Measurements from ENCODE around the gene UBE2Q2. TPM values are rescaled to one million over a fixed set of nuclear protein-coding genes. Genes with fewer than 3 reads are reported as not detected.

UBE2Q2 gene
- polyA plus RNA-seq, 1 donor (not counting 4 experiments of a cell fraction or from before 2014, with no cell fraction given): 33.9 TPM

- H3K9me1 ChIP-seq (ENCODE audit: control insufficient read depth, extremely low read depth, insufficient read depth, low read length): no peaks in the 10 kb centered on the region
- TF ChIP-seq CTCF (optimal IDR thresholded peaks at IDR 0.05 in 1 of 3, IDR thresholded peaks at IDR 0.05 in 1 of 3, conservative IDR thresholded peaks at IDR 0.05 in 1 of 3; ENCODE audit: extremely low read depth in 1 of 3, insufficient read depth in 2 of 3, low read length in 3 of 3): no peak
- TF ChIP-seq EZH2 (IDR thresholded peaks at IDR 0.05; ENCODE audit: low read length): no peak
- no peaks in the 10 kb centered on the region for H3K9me3 ChIP-seq (ENCODE audit: control insufficient read depth, low read depth, low read length)
- no peaks in the 10 kb centered on the region for H4K20me1 ChIP-seq (ENCODE audit: control insufficient read depth, extremely low read depth, insufficient read depth, low read length)
- H2AFZ ChIP-seq (ENCODE audit: control insufficient read depth, low read length): no peak overlapping the region
- H3K27ac ChIP-seq (ENCODE audit: control insufficient read depth, insufficient read depth, low read length): no peak overlapping the region
- no peaks in the 10 kb centered on the region for H3K36me3 ChIP-seq (ENCODE audit: control insufficient read depth in 2 of 2, extremely low read depth in 1 of 2, insufficient read depth in 2 of 2, low read length in 2 of 2)
- FAIRE-seq (no peak), DNase-seq (ENCODE audit: low read depth, low spot score) (no peak)
- no peaks in the 10 kb centered on the region for H3K27me3 ChIP-seq (ENCODE audit: control insufficient read depth, extremely low read depth, insufficient read depth, low read length)
- dilution Hi-C loops (cut with MboI; ENCODE audit: extremely low pct_ligation_motif_present, low sequenced_read_pairs): no loop called here
- H3K4me2 ChIP-seq (ENCODE audit: control insufficient read depth, extremely low read depth, insufficient read depth, low read depth, low read length): no peak overlapping the region
- H3K4me1 ChIP-seq (ENCODE audit: control insufficient read depth, extremely low read depth, insufficient read depth, low read length): peaks cover 32% of the 10 kb centered on the region
- no peaks in the 10 kb centered on the region for H3K79me2 ChIP-seq (ENCODE audit: control insufficient read depth, insufficient read depth, low read length)
- H3K4me3 ChIP-seq (ENCODE audit: control insufficient read depth in 2 of 3, extremely low read depth in 1 of 3, insufficient read depth in 2 of 3, low read depth in 1 of 3, low read length in 3 of 3): no peak overlapping the region
- no peak overlapping the region for H3K9ac ChIP-seq (ENCODE audit: control insufficient read depth, extremely low read depth, insufficient read depth, low read length)
Measured at GRCh38 chr15:75831806-75832102, 11.5 kb upstream of the UBE2Q2 start.

- Histone ChIP-seq H3K4me2 (ENCODE audit: control insufficient read depth, extremely low read depth, insufficient read depth, low read depth, low read length) (no peak overlapping the region), H3K4me1 (ENCODE audit: control insufficient read depth, extremely low read depth, insufficient read depth, low read length) (peaks cover 34% of the 10 kb centered on the region), H2AFZ (ENCODE audit: control insufficient read depth, low read length) (peak overlapping the region; percentile 28), H3K9me3 (ENCODE audit: control insufficient read depth, low read depth, low read length) (no peaks in the 10 kb centered on the region), H3K9me1 (ENCODE audit: control insufficient read depth, extremely low read depth, insufficient read depth, low read length) (no peaks in the 10 kb centered on the region), H3K36me3 (ENCODE audit: control insufficient read depth in 2 of 2, extremely low read depth in 1 of 2, insufficient read depth in 2 of 2, low read length in 2 of 2) (no peaks in the 10 kb centered on the region), H3K27ac (ENCODE audit: control insufficient read depth, insufficient read depth, low read length) (no peak overlapping the region), H3K4me3 (ENCODE audit: control insufficient read depth in 2 of 3, extremely low read depth in 1 of 3, insufficient read depth in 2 of 3, low read depth in 1 of 3, low read length in 3 of 3) (no peak overlapping the region), H3K27me3 (ENCODE audit: control insufficient read depth, extremely low read depth, insufficient read depth, low read length) (no peaks in the 10 kb centered on the region), H4K20me1 (ENCODE audit: control insufficient read depth, extremely low read depth, insufficient read depth, low read length) (no peaks in the 10 kb centered on the region), H3K79me2 (ENCODE audit: control insufficient read depth, insufficient read depth, low read length) (no peaks in the 10 kb centered on the region), H3K9ac (ENCODE audit: control insufficient read depth, extremely low read depth, insufficient read depth, low read length) (no peak overlapping the region)
- no peak for FAIRE-seq
- TF ChIP-seq EZH2 (IDR thresholded peaks at IDR 0.05; ENCODE audit: low read length): no peak
- dilution Hi-C loops (cut with MboI; ENCODE audit: extremely low pct_ligation_motif_present, low sequenced_read_pairs): no loop called here
- DNase-seq (ENCODE audit: low read depth, low spot score): no peak
Measured at GRCh38 chr15:75832114-75832513, 11.1 kb upstream of the UBE2Q2 start.

- no peak overlapping the region for H2AFZ ChIP-seq (ENCODE audit: control insufficient read depth, low read length)
- FAIRE-seq: no peak
- peaks cover 34% of the 10 kb centered on the region for H3K4me1 ChIP-seq (ENCODE audit: control insufficient read depth, extremely low read depth, insufficient read depth, low read length)
- dilution Hi-C loops (cut with MboI; ENCODE audit: extremely low pct_ligation_motif_present, low sequenced_read_pairs): no loop called here
- no peaks in the 10 kb centered on the region for H3K27me3 ChIP-seq (ENCODE audit: control insufficient read depth, extremely low read depth, insufficient read depth, low read length)
- no peak for TF ChIP-seq EZH2 (IDR thresholded peaks at IDR 0.05; ENCODE audit: low read length)
- no peak for TF ChIP-seq CTCF (optimal IDR thresholded peaks at IDR 0.05 in 1 of 3, IDR thresholded peaks at IDR 0.05 in 1 of 3, conservative IDR thresholded peaks at IDR 0.05 in 1 of 3; ENCODE audit: extremely low read depth in 1 of 3, insufficient read depth in 2 of 3, low read length in 3 of 3)
- no peaks in the 10 kb centered on the region for H3K79me2 ChIP-seq (ENCODE audit: control insufficient read depth, insufficient read depth, low read length)
- H3K4me3 ChIP-seq (ENCODE audit: control insufficient read depth in 2 of 3, extremely low read depth in 1 of 3, insufficient read depth in 2 of 3, low read depth in 1 of 3, low read length in 3 of 3): no peak overlapping the region
- H3K36me3 ChIP-seq (ENCODE audit: control insufficient read depth in 2 of 2, extremely low read depth in 1 of 2, insufficient read depth in 2 of 2, low read length in 2 of 2): no peaks in the 10 kb centered on the region
- no peak overlapping the region for H3K4me2 ChIP-seq (ENCODE audit: control insufficient read depth, extremely low read depth, insufficient read depth, low read depth, low read length)
- H3K9me1 ChIP-seq (ENCODE audit: control insufficient read depth, extremely low read depth, insufficient read depth, low read length): no peaks in the 10 kb centered on the region
- no peak overlapping the region for H3K27ac ChIP-seq (ENCODE audit: control insufficient read depth, insufficient read depth, low read length)
- no peaks in the 10 kb centered on the region for H3K9me3 ChIP-seq (ENCODE audit: control insufficient read depth, low read depth, low read length)
- no peak for DNase-seq (ENCODE audit: low read depth, low spot score)
- H4K20me1 ChIP-seq (ENCODE audit: control insufficient read depth, extremely low read depth, insufficient read depth, low read length): no peaks in the 10 kb centered on the region
- no peak overlapping the region for H3K9ac ChIP-seq (ENCODE audit: control insufficient read depth, extremely low read depth, insufficient read depth, low read length)
Measured at GRCh38 chr15:75834021-75834420, 9.2 kb upstream of the UBE2Q2 start.

Data from keratinocyte (primary cell).